GM12864 (cell line): ENCODE results near the gene ACOT12.

Experiments
- DNase-seq: peaks from one replicate; pipeline ENCODE4 v3.0.0-alpha.2; 2011; ENCODE audit warnings: low read depth
- H3K4me3 ChIP-seq: 2 replicates; pipeline ENCODE4 v1.5.1; 2011; ENCODE audit warnings: mild to moderate bottlenecking, low read depth, low read length, control low read depth
- CTCF ChIP-seq: IDR thresholded peaks from 2 replicates; pipeline ENCODE4 v1.5.1; 2011; ENCODE audit warnings: low read depth, mild to moderate bottlenecking, moderate library complexity, low read length, control low read depth, inconsistent platforms; ENCODE audit errors: missing control alignments

Gene ACOT12

DNA sequence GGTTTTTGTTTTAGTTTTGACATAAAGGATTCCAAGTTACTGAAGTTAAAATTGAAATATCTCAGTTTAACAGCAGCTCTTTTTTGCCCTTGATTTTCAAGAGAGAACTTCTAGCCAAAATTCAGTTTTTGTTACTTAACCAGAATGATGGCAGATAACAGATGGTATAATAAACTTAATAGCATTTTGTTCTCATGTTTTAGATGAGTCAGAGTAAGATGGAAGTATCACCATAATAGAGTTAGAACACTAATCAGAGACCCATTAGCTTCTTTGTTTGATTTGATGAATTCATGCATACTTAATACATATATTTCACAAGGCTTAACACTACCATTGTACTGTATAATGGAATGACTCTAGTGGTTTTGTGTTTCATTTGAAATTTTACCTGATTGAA is 80.7 kb downstream of the ACOT12 start:
- no peak for TF ChIP-seq CTCF
- H3K4me3 ChIP-seq: no peak overlapping the region
- DNase-seq: no peak

GRCh38 chr5:81310402-81311063 is 83.4 kb downstream of the ACOT12 start:
- DNase-seq: no peak
- no peak for TF ChIP-seq CTCF
- H3K4me3 ChIP-seq: no peak overlapping the region

- TF ChIP-seq CTCF: no peak
- DNase-seq: no peak
- no peak overlapping the region for H3K4me3 ChIP-seq
Measured at GRCh38 chr5:81308836-81309235, 85.1 kb downstream of the ACOT12 start.

DNA sequence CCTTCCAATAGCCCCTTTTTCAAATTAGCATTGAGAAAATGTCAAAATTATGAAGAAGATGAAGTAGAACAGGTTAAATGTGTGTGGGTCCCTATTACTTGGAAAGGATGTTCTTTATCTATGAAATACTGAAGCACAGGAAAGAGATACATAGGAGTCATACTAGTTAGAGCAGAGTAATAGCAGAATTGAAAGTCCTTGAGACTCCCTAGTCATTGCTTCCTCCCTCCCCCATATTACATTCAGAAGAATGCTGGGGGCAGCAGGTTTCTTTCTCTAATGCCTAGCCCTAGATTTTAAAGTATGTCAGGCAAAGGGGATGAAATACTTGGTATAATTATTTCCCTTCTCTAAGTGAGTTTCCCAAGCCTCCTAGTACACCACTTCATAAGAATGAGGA is 88.1 kb downstream of the ACOT12 start:
- TF ChIP-seq CTCF: no peak
- no peak overlapping the region for H3K4me3 ChIP-seq
- DNase-seq: no peak

GRCh38 chr5:81303563-81303962 is 90.4 kb downstream of the ACOT12 start:
- no peak for TF ChIP-seq CTCF
- DNase-seq: no peak
- no peak overlapping the region for H3K4me3 ChIP-seq

- DNase-seq: no peak
- no peak for TF ChIP-seq CTCF
- H3K4me3 ChIP-seq: peak overlapping the region; percentile 79; the same call in 1 of the 2 replicates
Measured at GRCh38 chr5:81302596-81302995, 91.3 kb downstream of the ACOT12 start.
